Neural cell (in vitro differentiated cells): ENCODE results near the gene MVK. TPM values are rescaled to one million over a fixed set of nuclear protein-coding genes. Genes with fewer than 3 reads are reported as not detected.

Source experiments
- H2AFZ ChIP-seq: fragments of 200-600, 300-800 bp; sonication (generic), shearing (Covaris generic); 2 replicates; pipeline ENCODE4 v1.6.0; 2014; ENCODE audit warnings: low read depth, mild to moderate bottlenecking, antibody characterized with exemption, low read length, moderate library complexity
- H3F3A ChIP-seq: fragments of 200-600 bp; shearing (Covaris generic); 2 replicates; pipeline ENCODE4 v1.6.1; 2016; ENCODE audit warnings: mild to moderate bottlenecking, moderate library complexity, mixed read lengths, antibody characterized with exemption, low read length; ENCODE audit not compliant: insufficient read depth, poor library complexity, severe bottlenecking
- H3K27ac ChIP-seq: fragments of 200-600, 300-800 bp; sonication (generic), shearing (Covaris generic); 2 replicates; pipeline ENCODE4 v1.5.1; 2014; ENCODE audit warnings: mild to moderate bottlenecking, low read length, moderate library complexity
- H3K27me3 ChIP-seq: fragments of 300-800, 200-600 bp; sonication (generic), shearing (Covaris generic); 2 replicates; pipeline ENCODE4 v1.6.0; 2014; ENCODE audit warnings: mild to moderate bottlenecking, low read depth, low read length, moderate library complexity; ENCODE audit not compliant: insufficient read depth
- H3K36me3 ChIP-seq: fragments of 300-800, 200-600 bp; sonication (generic), shearing (Covaris generic); 2 replicates; pipeline ENCODE4 v1.5.1; 2014; ENCODE audit warnings: mild to moderate bottlenecking, antibody characterized with exemption, low read length, moderate library complexity; ENCODE audit not compliant: insufficient read depth
- H3K4me2 ChIP-seq: fragments of 300-800, 200-600 bp; sonication (generic), shearing (Covaris generic); 2 replicates; pipeline ENCODE4 v1.6.0; 2014; ENCODE audit warnings: mild to moderate bottlenecking, low read length
- H3K4me3 ChIP-seq: fragments of 300-800, 200-600 bp; sonication (generic), shearing (Covaris generic); 2 replicates; pipeline ENCODE4 v1.5.1; 2014; ENCODE audit warnings: mild to moderate bottlenecking, low read length, moderate library complexity
- H3K79me2 ChIP-seq: fragments of 200-600 bp; shearing (Covaris generic); replicated peaks from 2 replicates; pipeline ENCODE4 v1.6.0; 2014; ENCODE audit warnings: mild to moderate bottlenecking, low read length, moderate library complexity; ENCODE audit not compliant: insufficient read depth
- H3K9ac ChIP-seq: fragments of 300-800, 200-600 bp; sonication (generic), shearing (Covaris generic); 2 replicates; pipeline ENCODE4 v1.6.1; 2016; ENCODE audit warnings: mild to moderate bottlenecking, low read length, mixed read lengths
- H3K9me2 ChIP-seq: fragments of 200-600 bp; shearing (Covaris generic); 2 replicates; pipeline ENCODE4 v1.6.1; 2016; ENCODE audit warnings: mild to moderate bottlenecking, low read length, mixed read lengths; ENCODE audit not compliant: insufficient read depth
- H3K9me3 ChIP-seq: fragments of 200-600, 300-800 bp; sonication (generic), shearing (Covaris generic); 2 replicates; pipeline ENCODE4 v1.6.1; 2016; ENCODE audit warnings: mild to moderate bottlenecking, mixed run types, low read length, moderate library complexity, mixed read lengths
- H4K20me1 ChIP-seq: fragments of 200-600 bp; shearing (Covaris generic); 2 replicates; pipeline ENCODE4 v1.6.1; 2016; ENCODE audit warnings: mild to moderate bottlenecking, mixed run types; ENCODE audit not compliant: insufficient read depth
- CTCF ChIP-seq: fragments of 450-650 bp; IDR thresholded peaks from 2 replicates; pipeline ENCODE4 v1.5.1; 2014; ENCODE audit warnings: antibody characterized with exemption, mild to moderate bottlenecking, moderate library complexity; ENCODE audit not compliant: poor library complexity, severe bottlenecking
- EP300 ChIP-seq: fragments of 450-650 bp; conservative IDR thresholded peaks from 2 replicates; pipeline ENCODE4 v1.6.1; 2014; ENCODE audit warnings: antibody characterized with exemption, mild to moderate bottlenecking, moderate library complexity; ENCODE audit not compliant: poor library complexity, severe bottlenecking
- EZH2 ChIP-seq: fragments of 200-600, 300-800 bp; shearing (Covaris generic), sonication (generic); IDR thresholded peaks from 2 replicates; pipeline ENCODE4 v1.6.1; 2014; ENCODE audit warnings: antibody characterized with exemption, low read length, borderline replicate concordance, mild to moderate bottlenecking; ENCODE audit not compliant: insufficient read depth, poor library complexity, severe bottlenecking
- MXI1 ChIP-seq: fragments of 450-650 bp; conservative IDR thresholded peaks from 2 replicates; pipeline ENCODE4 v1.6.1; 2014; ENCODE audit warnings: antibody characterized with exemption, mild to moderate bottlenecking; ENCODE audit not compliant: poor library complexity, severe bottlenecking
- POLR2AphosphoS5 ChIP-seq: IDR thresholded peaks from 2 replicates; pipeline ENCODE4 v1.6.1; 2012
- RAD21 ChIP-seq: fragments of 450-650 bp; conservative IDR thresholded peaks from 2 replicates; pipeline ENCODE4 v1.6.1; 2014; ENCODE audit warnings: antibody characterized with exemption, mild to moderate bottlenecking, moderate library complexity
- REST ChIP-seq: IDR thresholded peaks from 2 replicates; pipeline ENCODE4 v1.6.1; 2012; ENCODE audit warnings: borderline replicate concordance
- SMC3 ChIP-seq: fragments of 450-650 bp; conservative IDR thresholded peaks from 2 replicates; pipeline ENCODE4 v1.6.1; 2014; ENCODE audit warnings: antibody characterized with exemption, mild to moderate bottlenecking, moderate library complexity; ENCODE audit not compliant: poor library complexity
- TAF1 ChIP-seq: IDR thresholded peaks from 2 replicates; pipeline ENCODE4 v1.6.1; 2012; ENCODE audit warnings: low read depth
- polyA plus RNA-seq: library from polyadenylated mRNA; depleted of rRNA; stranded (reverse); fragments of >200 nt; gene quantifications from 2 replicates; pipeline ENCODE4 v1.2.3, GENCODE V29; 2014

MVK gene
- polyA plus RNA-seq, 1 donor from 2014 or later, result 45.7 TPM

- peak; percentile 90 for TF ChIP-seq EP300
- TF ChIP-seq SMC3, result no peak
- TF ChIP-seq REST, result no peak
- TF ChIP-seq POLR2AphosphoS5, result peak; percentile 89
- Histone ChIP-seq H2AFZ (no peak overlapping the region), H3K79me2 (no peaks in the 10 kb centered on the region), H3F3A (no peaks in the 10 kb centered on the region), H3K27ac (no peak overlapping the region), H3K9me3 (no peaks in the 10 kb centered on the region), H3K4me3 (peak overlapping the region; percentile 19), H3K36me3 (no peaks in the 10 kb centered on the region), H3K27me3 (no peaks in the 10 kb centered on the region), H4K20me1 (no peaks in the 10 kb centered on the region), H3K9me2 (no peaks in the 10 kb centered on the region), H3K4me2 (no peak overlapping the region), H3K9ac (no peak overlapping the region)
These were observed 58.7 kb downstream of the MVK start for GRCh38 chr12:109632342-109632741.

GRCh38 chr12:109635717-109636116, 62.1 kb downstream of the MVK start:
- Histone ChIP-seq H3K79me2 (no peaks in the 10 kb centered on the region), H2AFZ (no peak overlapping the region), H3K9ac (no peak overlapping the region), H3K4me2 (no peak overlapping the region), H3K36me3 (no peaks in the 10 kb centered on the region), H3F3A (no peaks in the 10 kb centered on the region), H3K9me2 (no peaks in the 10 kb centered on the region), H4K20me1 (no peaks in the 10 kb centered on the region), H3K27ac (no peak overlapping the region), H3K4me3 (no peak overlapping the region), H3K27me3 (no peaks in the 10 kb centered on the region), H3K9me3 (no peaks in the 10 kb centered on the region)
- TF ChIP-seq EP300 (no peak), CTCF (no peak), TAF1 (no peak), RAD21 (no peak), EZH2 (no peak), POLR2AphosphoS5 (no peak), MXI1 (no peak), REST (no peak), SMC3 (no peak)
